PC-3 (cell line): ENCODE data around the gene POLDIP3. TPM values are rescaled to one million over a fixed set of nuclear protein-coding genes. Genes with fewer than 3 reads are reported as not detected.

Experiments used
- ATAC-seq: fragments of 200-7000 bp; cut with Tn5 transposase; 2 replicates; pipeline ENCODE4 v1.9.1; 2020; ENCODE audit warnings: mild to moderate bottlenecking, moderate library complexity
- BruUV-seq: library from RNA; stranded (reverse); fragments of 400-500 nt; replicated peaks from 2 replicates; lab custom pipeline; 2021; lab: Mats Ljungman, UMichigan
- CTCF ChIA-PET: fragments of 300-600 bp; sonication (Branson Sonifier 250); formaldehyde crosslinking; loops from one replicate; lab custom pipeline; 2022; ENCODE audit warnings: antibody characterized with exemption; lab: Charles Lee
- POLR2A ChIA-PET: fragments of 300-600 bp; sonication (Branson Sonifier 250); formaldehyde crosslinking; loops from one replicate; lab custom pipeline; 2022; ENCODE audit warnings: antibody characterized with exemption; ENCODE audit not compliant: unreplicated experiment; lab: Charles Lee
- DNase-seq: peaks from one replicate; pipeline ENCODE4 v3.0.0-alpha.2; 2015
- H2AFZ ChIP-seq: fragments of 300-600 bp; sonication (generic); 2 replicates; pipeline ENCODE4 v1.6.0; 2016; ENCODE audit warnings: antibody characterized with exemption, low read length
- H3F3A ChIP-seq: fragments of 300-600 bp; sonication (generic); one replicate; pipeline ENCODE4 v1.6.0; 2017; ENCODE audit warnings: antibody characterized with exemption, low read length, control low read depth, mild to moderate bottlenecking; ENCODE audit not compliant: unreplicated experiment
- H3K27ac ChIP-seq: fragments of 300-600 bp; sonication (generic); 2 replicates; pipeline ENCODE4 v1.5.1; 2016; ENCODE audit warnings: mild to moderate bottlenecking, low read length
- H3K27me3 ChIP-seq: fragments of 300-600 bp; sonication (generic); 2 replicates; pipeline ENCODE4 v1.6.1; 2016; ENCODE audit warnings: low read length, mixed read lengths
- H3K36me3 ChIP-seq: fragments of 300-600 bp; sonication (generic); 2 replicates; pipeline ENCODE4 v1.6.1; 2016; ENCODE audit warnings: low read depth, mixed run types, low read length, mixed read lengths
- H3K4me1 ChIP-seq: fragments of 300-600 bp; sonication (generic); 2 replicates; pipeline ENCODE4 v1.5.1; 2016; ENCODE audit warnings: low read length; ENCODE audit not compliant: insufficient read depth
- H3K4me2 ChIP-seq: fragments of 300-600 bp; sonication (generic); 2 replicates; pipeline ENCODE4 v1.6.0; 2016; ENCODE audit warnings: low read length
- H3K4me3 ChIP-seq: fragments of 300-600 bp; sonication (generic); 2 replicates; pipeline ENCODE4 v1.5.1; 2016; ENCODE audit warnings: mild to moderate bottlenecking, low read length, mixed read lengths
- H3K79me2 ChIP-seq: fragments of 300-600 bp; sonication (generic); 2 replicates; pipeline ENCODE4 v1.6.1; 2017; ENCODE audit warnings: low read length, mixed read lengths
- H3K9ac ChIP-seq: fragments of 300-600 bp; sonication (generic); 2 replicates; pipeline ENCODE4 v1.6.0; 2016; ENCODE audit warnings: mild to moderate bottlenecking, low read length
- H3K9me2 ChIP-seq: fragments of 300-600 bp; sonication (generic); replicated peaks from 2 replicates; pipeline ENCODE4 v1.6.1; 2016; ENCODE audit warnings: mixed run types, low read length, mixed read lengths
- H3K9me3 ChIP-seq: fragments of 300-600 bp; sonication (generic); 2 replicates; pipeline ENCODE4 v1.6.1; 2016; ENCODE audit warnings: low read length, mixed read lengths
- H4K20me1 ChIP-seq: fragments of 300-600 bp; sonication (generic); 2 replicates; pipeline ENCODE4 v1.6.1; 2016; ENCODE audit warnings: low read length, mixed read lengths
- EZH2 ChIP-seq: fragments of 300-600 bp; sonication (generic); IDR thresholded peaks from one replicate; pipeline ENCODE4 v1.6.1; 2017; ENCODE audit warnings: antibody characterized with exemption, mild to moderate bottlenecking, low read length; ENCODE audit not compliant: unreplicated experiment
- EZH2phosphoT487 ChIP-seq: fragments of 300-600 bp; sonication (generic); IDR thresholded peaks from 2 replicates; pipeline ENCODE4 v1.6.1; 2018; ENCODE audit warnings: mild to moderate bottlenecking, antibody characterized with exemption, low read length, borderline replicate concordance
- intact Hi-C: fragments of 100-400 bp; cut with micrococcal nuclease; formaldehyde crosslinking; loops from 2 replicates; pipeline ENCODE4 v1.9.0; 2023
- total RNA-seq: library from RNA; depleted of rRNA; stranded (reverse); fragments of >200 nt; gene quantifications from 2 replicates; pipeline ENCODE4 v1.2.3, GENCODE V29; 2014
- TF ChIP-seq, protein P1 (sequence below): fragments of 300-600 bp; sonication (generic); conservative IDR thresholded peaks from 2 replicates; pipeline ENCODE4 v1.5.1; 2017; ENCODE audit warnings: antibody characterized with exemption, low read depth, mild to moderate bottlenecking, low read length

The POLDIP3 gene
- total RNA-seq, 1 experiment from 2014 or later = 32.4 TPM

DNA sequence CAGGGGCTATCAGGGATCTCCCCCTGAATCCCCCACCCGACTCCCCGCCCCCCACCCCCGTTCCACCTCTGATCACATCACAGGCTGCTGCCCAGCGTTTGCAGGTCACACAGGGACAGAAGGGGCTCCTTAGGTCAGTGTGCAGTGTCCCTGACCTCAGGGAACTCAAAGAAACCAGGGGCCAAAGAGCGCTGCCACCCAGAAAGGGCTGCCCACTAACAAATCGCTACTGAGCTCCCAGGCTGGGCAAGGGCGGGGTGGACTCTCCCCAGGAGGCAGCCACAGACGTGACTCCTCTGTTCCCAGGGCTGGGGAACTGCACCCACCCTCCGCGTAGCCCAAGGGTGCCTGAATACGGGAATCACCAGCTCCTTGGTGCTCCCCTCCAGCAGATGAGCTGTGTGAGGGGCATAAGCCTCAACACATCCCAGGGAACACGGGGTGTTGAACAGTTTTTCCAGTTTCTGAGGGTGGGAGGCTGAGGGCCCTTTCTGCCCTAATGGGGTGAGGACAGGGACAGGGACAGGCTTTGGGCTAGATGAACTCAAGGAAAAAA, 9.9 kb upstream of the POLDIP3 start:
- no peaks in the 10 kb centered on the region for H3K9me2 ChIP-seq
- no peak overlapping the region for H3K4me2 ChIP-seq
- no TSS peak for BruUV-seq
- no peaks in the 10 kb centered on the region for H3K36me3 ChIP-seq
- no peaks in the 10 kb centered on the region for H4K20me1 ChIP-seq
- no peak overlapping the region for H3K4me3 ChIP-seq
- DNase-seq = no peak
- no peaks in the 10 kb centered on the region for H3F3A ChIP-seq
- intact Hi-C loops = no loop called here
- no peaks in the 10 kb centered on the region for H3K9me3 ChIP-seq
- no peak for ATAC-seq
- H3K27me3 ChIP-seq = no peaks in the 10 kb centered on the region
- H2AFZ ChIP-seq = no peak overlapping the region
- ChIA-PET POLR2A (interaction anchor here (0.6 kb wide), 1 partner anchor 25 kb away, joined by 11 read pairs; no protein-coding TSS in a partner anchor), CTCF (no interaction called here)
- no peak overlapping the region for H3K9ac ChIP-seq
- TF ChIP-seq EZH2 (no peak), EZH2phosphoT487 (no peak)
- TF ChIP-seq, protein P1, sequence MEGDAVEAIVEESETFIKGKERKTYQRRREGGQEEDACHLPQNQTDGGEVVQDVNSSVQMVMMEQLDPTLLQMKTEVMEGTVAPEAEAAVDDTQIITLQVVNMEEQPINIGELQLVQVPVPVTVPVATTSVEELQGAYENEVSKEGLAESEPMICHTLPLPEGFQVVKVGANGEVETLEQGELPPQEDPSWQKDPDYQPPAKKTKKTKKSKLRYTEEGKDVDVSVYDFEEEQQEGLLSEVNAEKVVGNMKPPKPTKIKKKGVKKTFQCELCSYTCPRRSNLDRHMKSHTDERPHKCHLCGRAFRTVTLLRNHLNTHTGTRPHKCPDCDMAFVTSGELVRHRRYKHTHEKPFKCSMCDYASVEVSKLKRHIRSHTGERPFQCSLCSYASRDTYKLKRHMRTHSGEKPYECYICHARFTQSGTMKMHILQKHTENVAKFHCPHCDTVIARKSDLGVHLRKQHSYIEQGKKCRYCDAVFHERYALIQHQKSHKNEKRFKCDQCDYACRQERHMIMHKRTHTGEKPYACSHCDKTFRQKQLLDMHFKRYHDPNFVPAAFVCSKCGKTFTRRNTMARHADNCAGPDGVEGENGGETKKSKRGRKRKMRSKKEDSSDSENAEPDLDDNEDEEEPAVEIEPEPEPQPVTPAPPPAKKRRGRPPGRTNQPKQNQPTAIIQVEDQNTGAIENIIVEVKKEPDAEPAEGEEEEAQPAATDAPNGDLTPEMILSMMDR = no peak
- H3K79me2 ChIP-seq = no peaks in the 10 kb centered on the region
- H3K4me1 ChIP-seq = peaks cover 15% of the 10 kb centered on the region
- H3K27ac ChIP-seq = no peak overlapping the region

DNA sequence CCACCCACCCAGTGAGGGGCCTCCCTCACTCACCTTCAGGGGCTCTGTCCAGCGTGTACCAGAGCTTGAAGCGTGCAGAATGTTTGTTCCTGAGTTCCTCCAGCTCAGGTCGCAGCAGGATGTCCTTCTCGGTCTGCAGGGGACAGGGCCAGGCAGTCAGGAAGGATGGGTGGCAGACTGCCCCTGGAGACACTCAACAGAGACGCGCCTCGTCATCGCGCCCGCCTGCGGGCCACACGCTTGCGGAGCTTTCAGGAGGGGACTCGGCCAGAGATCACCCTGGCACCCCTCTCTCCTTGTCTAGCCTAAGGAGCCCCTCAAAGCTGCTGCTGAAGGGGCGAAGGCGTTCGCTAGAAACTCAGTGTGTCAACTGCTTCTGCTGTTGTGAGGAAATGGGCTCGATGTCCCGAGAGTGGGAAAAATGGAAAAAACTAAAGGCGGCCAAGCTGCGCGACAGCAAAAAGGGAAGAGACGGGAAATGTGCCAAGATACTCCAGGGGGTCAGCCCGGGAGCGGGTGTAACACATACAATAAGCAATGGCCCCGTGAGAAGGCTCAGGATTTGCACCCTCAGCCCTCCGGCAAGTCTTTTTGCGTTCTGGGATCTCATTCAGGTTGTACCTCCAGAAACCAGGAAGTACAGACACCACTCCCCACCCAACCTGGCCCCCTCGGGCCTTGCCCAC, 9.2 kb upstream of the POLDIP3 start:
- intact Hi-C loops = no loop called here
- H3K9me2 ChIP-seq = no peaks in the 10 kb centered on the region
- H3K4me3 ChIP-seq = no peak overlapping the region
- H3K27ac ChIP-seq = no peak overlapping the region
- no peaks in the 10 kb centered on the region for H3F3A ChIP-seq
- DNase-seq (no peak), ATAC-seq (no peak)
- no peaks in the 10 kb centered on the region for H3K36me3 ChIP-seq
- H4K20me1 ChIP-seq = no peaks in the 10 kb centered on the region
- POLR2A ChIA-PET = no interaction called here
- TF ChIP-seq EZH2phosphoT487 (no peak), EZH2 (no peak)
- TF ChIP-seq, protein P1 = no peak
- no peak overlapping the region for H3K9ac ChIP-seq
- H3K4me1 ChIP-seq = peaks cover 15% of the 10 kb centered on the region
- BruUV-seq = no TSS peak
- CTCF ChIA-PET = no interaction called here
- no peaks in the 10 kb centered on the region for H3K27me3 ChIP-seq
- H3K79me2 ChIP-seq = no peaks in the 10 kb centered on the region
- H3K9me3 ChIP-seq = no peaks in the 10 kb centered on the region
- H2AFZ ChIP-seq = no peak overlapping the region
- no peak overlapping the region for H3K4me2 ChIP-seq

DNA sequence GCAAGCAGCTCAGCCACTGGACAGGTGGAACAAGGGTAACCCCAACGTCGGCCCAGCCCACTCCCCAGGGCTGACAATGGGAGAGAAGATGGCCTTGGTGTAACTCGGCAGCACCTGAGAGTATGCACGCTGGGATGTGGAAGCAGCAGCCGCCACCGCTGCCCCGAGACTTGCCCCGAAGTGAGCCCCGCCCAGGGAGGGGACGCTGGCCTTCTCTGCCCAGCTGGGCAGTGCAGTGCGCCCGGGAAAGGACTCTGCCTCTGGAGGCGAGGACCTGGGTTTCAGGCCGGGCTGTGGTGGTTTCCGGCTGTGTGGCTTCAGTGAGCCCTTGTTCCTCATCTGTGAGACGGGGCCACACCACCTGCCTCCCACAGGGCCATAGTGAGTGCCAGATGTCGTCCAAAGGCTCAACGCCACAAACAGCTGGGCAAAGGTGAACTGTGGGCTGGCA, 8.6 kb upstream of the POLDIP3 start:
- TF ChIP-seq EZH2 = no peak
- no peak for TF ChIP-seq EZH2phosphoT487
- H3K27me3 ChIP-seq = no peaks in the 10 kb centered on the region
- no TSS peak for BruUV-seq
- H3K36me3 ChIP-seq = no peaks in the 10 kb centered on the region
- ChIA-PET CTCF (no interaction called here), POLR2A (no interaction called here)
- peaks cover 15% of the 10 kb centered on the region for H3K4me1 ChIP-seq
- intact Hi-C loops = no loop called here
- no peak overlapping the region for H2AFZ ChIP-seq
- H3K9me2 ChIP-seq = no peaks in the 10 kb centered on the region
- H3K9me3 ChIP-seq = no peaks in the 10 kb centered on the region
- no peaks in the 10 kb centered on the region for H3K79me2 ChIP-seq
- DNase-seq (no peak), ATAC-seq (no peak)
- H3K9ac ChIP-seq = no peak overlapping the region
- no peaks in the 10 kb centered on the region for H3F3A ChIP-seq
- H3K27ac ChIP-seq = no peak overlapping the region
- H3K4me3 ChIP-seq = no peak overlapping the region
- no peaks in the 10 kb centered on the region for H4K20me1 ChIP-seq
- H3K4me2 ChIP-seq = no peak overlapping the region
